HUES48 (cell line): ENCODE measurements around the gene NKD2.

Experiments
- H3K27ac ChIP-seq: one replicate; pipeline ENCODE4 v1.7.0; 2013; ENCODE audit warnings: low read depth, low read length, inconsistent platforms
- H3K27me3 ChIP-seq: 2 replicates; pipeline ENCODE4 v1.6.1; 2013; ENCODE audit warnings: mild to moderate bottlenecking, low read length; ENCODE audit not compliant: control insufficient read depth, insufficient read depth
- H3K36me3 ChIP-seq: 2 replicates; pipeline ENCODE4 v1.6.1; 2013; ENCODE audit warnings: low read length; ENCODE audit not compliant: control insufficient read depth, insufficient read depth
- H3K4me1 ChIP-seq: 2 replicates; pipeline ENCODE4 v1.6.1; 2013; ENCODE audit warnings: mild to moderate bottlenecking, low read length; ENCODE audit not compliant: control insufficient read depth, insufficient read depth
- H3K4me3 ChIP-seq: 2 replicates; pipeline ENCODE4 v1.5.1; 2013; ENCODE audit warnings: mild to moderate bottlenecking, low read depth, low read length
- H3K9ac ChIP-seq: 2 replicates; pipeline ENCODE4 v1.6.1; 2013; ENCODE audit warnings: mild to moderate bottlenecking, low read depth, low read length, moderate library complexity
- H3K9me3 ChIP-seq: 2 replicates; pipeline ENCODE4 v1.6.1; 2013; ENCODE audit warnings: low read length; ENCODE audit not compliant: control insufficient read depth, insufficient read depth

Gene NKD2

GRCh38 chr5:1039706-1040260, 31.2 kb downstream of the NKD2 start:
- Histone ChIP-seq H3K27ac (no peak overlapping the region), H3K4me3 (no peak overlapping the region), H3K9ac (no peak overlapping the region), H3K27me3 (no peaks in the 10 kb centered on the region), H3K36me3 (no peaks in the 10 kb centered on the region), H3K9me3 (peaks cover 16% of the 10 kb centered on the region), H3K4me1 (no peaks in the 10 kb centered on the region)

- Histone ChIP-seq H3K4me1 (no peaks in the 10 kb centered on the region), H3K9me3 (peaks cover 23% of the 10 kb centered on the region), H3K36me3 (no peaks in the 10 kb centered on the region), H3K27ac (no peak overlapping the region), H3K9ac (no peak overlapping the region), H3K4me3 (no peak overlapping the region), H3K27me3 (no peaks in the 10 kb centered on the region)
Measured at GRCh38 chr5:1040571-1040970, 32.0 kb downstream of the NKD2 start.

DNA sequence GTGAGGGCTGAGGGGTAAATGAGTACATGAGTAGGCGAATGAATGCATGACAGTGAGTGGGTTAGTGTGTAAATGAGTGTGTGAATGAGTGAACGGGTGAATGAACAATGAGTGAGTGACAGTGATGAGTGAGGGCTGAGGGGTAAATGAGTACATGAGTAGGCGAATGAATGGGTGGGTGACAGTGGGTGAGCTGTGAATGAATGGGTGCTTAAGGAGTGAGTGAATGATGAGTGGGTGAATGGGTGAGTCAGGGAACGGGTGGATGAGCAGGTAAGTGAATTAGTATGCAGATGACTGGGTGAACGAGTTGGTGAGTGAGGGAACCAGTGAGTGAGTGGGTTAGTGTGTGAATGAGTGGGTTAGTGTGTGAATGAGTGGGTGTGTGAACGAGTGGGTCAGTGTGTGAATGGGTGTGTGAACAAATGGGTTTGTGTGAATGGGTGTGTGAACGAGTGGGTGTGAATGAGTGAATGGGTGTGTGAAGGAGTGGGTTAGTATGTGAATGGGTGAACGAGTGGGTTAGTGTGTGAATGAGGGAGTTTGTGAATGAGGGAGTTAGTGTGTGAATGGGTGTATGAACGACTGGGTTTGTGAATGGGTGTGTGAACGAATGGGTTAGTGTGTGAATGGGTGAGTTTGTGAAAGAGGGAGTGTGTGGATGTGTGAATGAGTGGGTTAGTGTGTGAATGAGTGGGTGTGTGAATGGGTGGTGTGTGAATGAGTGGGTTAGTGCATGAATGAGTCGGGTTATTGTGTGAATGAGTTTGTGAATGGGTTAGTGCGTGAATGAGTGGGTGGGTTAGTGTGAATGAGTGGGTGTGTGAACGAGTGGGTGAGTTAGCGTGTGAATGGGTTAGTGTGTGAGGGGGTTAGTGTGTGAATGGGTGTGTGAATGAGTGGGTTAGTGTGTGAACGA, 32.9 kb downstream of the NKD2 start:
- H3K9me3 ChIP-seq = peaks cover 23% of the 10 kb centered on the region
- H3K27me3 ChIP-seq = no peaks in the 10 kb centered on the region
- no peaks in the 10 kb centered on the region for H3K4me1 ChIP-seq
- H3K27ac ChIP-seq = no peak overlapping the region
- no peaks in the 10 kb centered on the region for H3K36me3 ChIP-seq
- H3K4me3 ChIP-seq = no peak overlapping the region
- no peak overlapping the region for H3K9ac ChIP-seq

DNA sequence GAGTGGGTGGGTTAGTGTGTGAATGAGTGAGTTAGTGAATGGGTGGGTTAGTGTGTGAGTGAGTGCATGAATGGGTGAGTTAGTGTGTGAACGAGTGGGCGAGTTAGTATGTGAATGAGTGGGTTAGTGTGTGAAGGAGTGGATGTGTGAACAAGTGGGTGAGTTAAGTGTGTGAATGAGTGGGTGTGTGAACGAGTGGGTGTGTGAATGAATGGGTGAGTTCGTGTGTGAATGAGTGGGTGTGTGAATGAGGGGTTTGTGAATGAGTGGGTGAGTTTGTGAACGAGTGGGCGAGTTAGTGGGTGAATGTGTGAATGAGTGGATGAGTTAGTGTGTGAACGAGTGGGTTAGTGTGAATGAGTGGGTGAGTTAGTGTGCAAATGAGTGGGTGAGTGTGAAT, 34.0 kb downstream of the NKD2 start:
- H3K27ac ChIP-seq = no peak overlapping the region
- H3K9ac ChIP-seq = no peak overlapping the region
- no peaks in the 10 kb centered on the region for H3K27me3 ChIP-seq
- no peak overlapping the region for H3K4me3 ChIP-seq
- H3K9me3 ChIP-seq = peaks cover 23% of the 10 kb centered on the region
- H3K4me1 ChIP-seq = no peaks in the 10 kb centered on the region
- H3K36me3 ChIP-seq = no peaks in the 10 kb centered on the region

DNA sequence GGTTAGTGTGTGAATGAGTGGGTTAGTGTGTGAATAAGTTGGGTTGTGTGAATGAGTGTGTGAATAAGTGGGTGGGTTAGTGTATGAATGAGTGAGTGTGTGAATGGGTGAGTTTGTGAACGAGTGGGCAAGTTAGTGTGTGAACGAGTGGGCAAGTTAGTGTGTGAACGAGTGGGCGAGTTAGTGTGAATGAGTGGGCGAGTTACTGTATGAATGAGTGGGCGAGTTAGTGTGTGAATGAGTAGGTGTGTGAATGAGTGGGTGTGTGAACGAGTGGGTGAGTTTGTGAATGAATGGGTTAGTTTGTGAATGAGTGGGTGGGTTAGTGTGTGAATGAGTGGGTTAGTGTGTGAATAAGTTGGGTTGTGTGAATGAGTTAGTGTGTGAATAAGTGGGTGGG, 34.7 kb downstream of the NKD2 start:
- Histone ChIP-seq H3K27ac (no peak overlapping the region), H3K4me3 (no peak overlapping the region)

DNA sequence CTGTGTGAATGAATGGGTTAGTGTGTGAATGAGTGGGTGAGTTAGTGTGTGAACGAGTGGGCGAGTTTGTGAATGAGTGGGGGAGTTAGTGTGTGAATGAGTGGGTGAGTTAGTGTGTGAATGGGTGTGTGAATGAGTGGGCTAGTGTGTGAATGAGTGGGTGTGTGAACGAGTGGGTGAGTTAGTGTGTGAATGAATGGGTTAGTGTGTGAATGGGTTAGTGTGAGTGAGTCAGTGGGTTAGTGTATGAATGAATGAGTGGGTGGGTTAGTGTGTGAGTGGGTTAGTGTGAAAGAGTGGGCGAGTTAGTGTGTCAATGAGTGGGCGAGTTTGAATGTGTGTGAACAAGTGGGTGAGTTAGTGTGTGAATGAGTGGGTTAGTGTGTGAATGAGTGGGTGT, 35.5 kb downstream of the NKD2 start:
- peaks cover 23% of the 10 kb centered on the region for H3K9me3 ChIP-seq
- H3K27me3 ChIP-seq = no peaks in the 10 kb centered on the region
- H3K4me3 ChIP-seq = no peak overlapping the region

More for the DNA sequence above, 34.7 kb downstream of the NKD2 start:
- Histone ChIP-seq H3K9ac (no peak overlapping the region), H3K36me3 (no peaks in the 10 kb centered on the region), H3K4me1 (no peaks in the 10 kb centered on the region), H3K27me3 (no peaks in the 10 kb centered on the region), H3K9me3 (peaks cover 23% of the 10 kb centered on the region)

GRCh38 chr5:1045960-1046560, 37.5 kb downstream of the NKD2 start:
- no peak overlapping the region for H3K4me3 ChIP-seq
- no peak overlapping the region for H3K9ac ChIP-seq
- H3K27me3 ChIP-seq = no peaks in the 10 kb centered on the region
- H3K36me3 ChIP-seq = 0 out of 2 replicates have a peak, but pooled peaks cover 2% of the 10 kb centered on the region
- H3K27ac ChIP-seq = no peak overlapping the region
- H3K4me1 ChIP-seq = no peaks in the 10 kb centered on the region
- peaks cover 18% of the 10 kb centered on the region for H3K9me3 ChIP-seq

More for the DNA sequence above, 35.5 kb downstream of the NKD2 start:
- Histone ChIP-seq H3K36me3 (no peaks in the 10 kb centered on the region), H3K4me1 (no peaks in the 10 kb centered on the region), H3K27ac (no peak overlapping the region), H3K9ac (no peak overlapping the region)

GRCh38 chr5:1047332-1047965, 38.8 kb downstream of the NKD2 start:
- H3K27me3 ChIP-seq = no peaks in the 10 kb centered on the region
- H3K4me1 ChIP-seq = no peaks in the 10 kb centered on the region
- no peak overlapping the region for H3K9ac ChIP-seq
- peaks cover 18% of the 10 kb centered on the region for H3K9me3 ChIP-seq
- H3K36me3 ChIP-seq = peaks cover 15% of the 10 kb centered on the region
- no peak overlapping the region for H3K4me3 ChIP-seq
- H3K27ac ChIP-seq = no peak overlapping the region

DNA sequence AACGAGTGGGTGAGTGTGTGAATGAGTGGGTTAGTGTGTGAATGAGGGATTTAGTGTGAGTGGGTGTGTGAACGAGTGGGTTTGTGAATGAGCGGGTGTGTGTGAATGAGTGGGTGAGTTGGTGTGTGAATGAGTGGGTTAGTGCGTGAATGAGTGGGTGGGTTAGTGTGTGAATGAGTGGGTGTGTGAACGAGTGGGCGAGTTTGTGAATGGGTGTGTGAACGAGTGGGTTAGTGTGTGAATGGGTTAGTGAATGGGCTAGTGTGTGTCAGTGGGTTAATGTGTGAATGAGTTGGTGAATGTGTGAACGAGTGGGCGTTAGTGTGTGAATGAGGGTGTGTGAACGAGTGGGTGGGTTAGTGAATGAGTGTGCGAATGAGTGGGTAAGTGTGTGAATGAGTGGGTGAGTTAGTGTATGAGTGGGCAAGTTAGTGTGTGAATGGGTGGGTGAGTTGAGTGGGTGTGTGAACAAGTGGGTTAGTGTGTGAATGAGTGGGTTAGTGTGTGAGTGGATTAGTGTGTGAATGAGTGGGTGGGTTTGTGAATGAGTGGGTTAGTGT, 39.6 kb downstream of the NKD2 start:
- peaks cover 16% of the 10 kb centered on the region for H3K9me3 ChIP-seq
- peaks cover 21% of the 10 kb centered on the region for H3K36me3 ChIP-seq
- no peak overlapping the region for H3K9ac ChIP-seq
- H3K4me3 ChIP-seq = no peak overlapping the region
- H3K4me1 ChIP-seq = no peaks in the 10 kb centered on the region
- no peak overlapping the region for H3K27ac ChIP-seq
- H3K27me3 ChIP-seq = no peaks in the 10 kb centered on the region

DNA sequence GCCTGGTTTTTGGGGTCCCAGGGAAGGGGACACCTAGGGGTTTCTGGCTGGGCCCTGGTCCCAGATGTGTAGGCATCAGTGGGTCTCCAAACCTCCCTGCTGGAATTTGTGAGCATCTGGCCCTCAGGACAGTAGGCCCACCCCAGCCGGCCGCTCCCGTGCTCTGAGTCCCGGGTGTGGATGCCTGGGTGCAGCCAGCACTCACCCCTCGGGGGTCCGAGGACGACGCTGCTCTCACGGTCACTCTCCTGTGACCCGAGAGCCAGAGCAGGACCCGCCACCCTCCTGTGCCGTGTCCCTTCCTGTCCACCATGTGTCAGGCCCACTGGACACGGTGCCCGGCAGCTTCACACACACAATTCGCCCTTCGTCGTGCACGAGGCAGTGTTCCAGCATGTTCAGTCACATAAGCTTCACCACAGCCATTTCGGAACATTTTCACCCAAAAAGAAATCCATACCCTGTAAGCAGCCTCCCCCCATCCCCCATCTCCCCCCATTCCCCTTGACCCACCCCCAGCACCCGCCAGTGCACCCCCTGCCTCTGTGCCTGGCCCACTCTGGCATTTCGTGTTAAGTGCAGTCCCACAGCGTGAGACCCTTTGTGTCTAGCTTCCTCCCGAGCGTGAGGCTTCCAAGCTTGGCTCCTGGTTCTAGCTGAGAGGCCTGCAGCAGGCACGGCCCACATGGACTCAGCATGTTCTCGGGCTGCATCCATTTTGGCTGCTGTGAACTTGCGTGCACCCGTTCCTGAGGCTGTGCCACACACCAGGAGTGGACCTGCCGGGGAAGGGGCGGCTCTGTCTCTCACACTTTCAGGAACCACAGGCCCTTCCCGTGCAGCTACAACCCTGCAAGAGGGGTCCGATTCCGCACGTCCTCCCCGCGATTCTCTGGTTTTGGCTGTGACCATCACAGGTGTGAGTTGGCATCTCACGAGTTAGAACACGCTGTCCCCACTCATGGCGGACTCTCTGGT, 40.5 kb downstream of the NKD2 start:
- H3K9me3 ChIP-seq = peaks cover 11% of the 10 kb centered on the region; the same call in 1 of the 2 replicates
- H3K4me1 ChIP-seq = no peaks in the 10 kb centered on the region
- H3K36me3 ChIP-seq = peaks cover 27% of the 10 kb centered on the region
- no peaks in the 10 kb centered on the region for H3K27me3 ChIP-seq
- no peak overlapping the region for H3K9ac ChIP-seq
- H3K4me3 ChIP-seq = no peak overlapping the region
- H3K27ac ChIP-seq = no peak overlapping the region
